Endometrial microvascular endothelial cells (primary cell): ENCODE measurements around the gene SYNCRIP. TPM values are rescaled to one million over a fixed set of nuclear protein-coding genes. Genes with fewer than 3 reads are reported as not detected.
"Not testable (repeated sequence)": the region's sequence is repeated elsewhere in the genome, so short reads cannot be mapped to it uniquely, and the experiment has no call there.

Experiments used
- in situ Hi-C: cut with HindIII; loops from 2 replicates; pipeline ENCODE4 v1.10.0; 2017; ENCODE audit warnings: low sequenced_read_pairs, low pct_unique_long_range_greater_than_20kb; ENCODE audit errors: inconsistent ontology term
- total RNA-seq: library from RNA; depleted of rRNA; stranded (reverse); fragments of >200 nt; gene quantifications from one replicate; pipeline ENCODE4 v1.2.3, GENCODE V29; 2015; ENCODE audit errors: inconsistent ontology term

SYNCRIP gene
- total RNA-seq, 1 donor from 2014 or later, result 97.5 TPM

DNA sequence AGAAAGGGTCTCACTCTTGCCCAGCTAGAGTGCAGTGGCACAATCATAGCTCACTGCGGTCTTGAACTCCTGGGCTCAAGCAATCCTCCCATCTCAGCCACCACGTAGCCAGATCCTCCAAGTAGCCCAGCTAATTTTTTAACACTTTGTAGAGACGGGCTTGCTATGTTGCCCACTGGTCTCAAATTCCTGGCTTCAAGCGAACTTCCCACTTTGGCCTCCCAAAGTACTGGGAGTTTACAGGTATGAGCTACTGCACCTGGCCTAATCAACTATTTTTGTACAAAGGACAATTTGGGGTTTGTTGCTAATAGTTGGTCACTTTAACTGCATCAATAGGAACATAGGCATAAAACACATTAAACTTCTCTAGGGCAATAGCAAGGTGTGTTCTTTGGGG lies 29.9 kb upstream of the SYNCRIP start:
- in situ Hi-C loops, result no loop called here

- in situ Hi-C loops, result no loop called here
Measured at GRCh38 chr6:85672050-85672449, 29.4 kb upstream of the SYNCRIP start.

DNA sequence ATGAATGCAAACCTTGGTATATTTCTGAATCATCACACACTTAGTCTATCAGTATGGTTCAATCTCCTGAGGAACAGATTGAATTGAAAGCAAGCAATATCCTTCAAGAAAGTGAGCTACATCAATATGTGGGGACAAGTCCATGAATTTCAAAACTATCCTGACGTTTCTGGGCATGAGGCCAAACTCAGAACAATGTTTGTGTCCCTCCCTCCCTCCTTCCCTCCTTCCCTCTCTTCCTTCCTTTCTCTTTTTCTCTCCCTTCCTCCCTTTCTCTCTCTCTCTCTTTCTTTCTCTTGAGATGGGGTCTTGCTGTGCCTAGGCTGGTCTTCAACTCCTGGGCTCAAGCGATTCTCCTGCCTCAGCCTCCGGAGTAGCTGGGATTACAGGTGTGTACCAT lies 27.9 kb upstream of the SYNCRIP start:
- in situ Hi-C loops, result no loop called here

GRCh38 chr6:85669735-85670194 lies 27.1 kb upstream of the SYNCRIP start:
- in situ Hi-C loops, result no loop called here

DNA sequence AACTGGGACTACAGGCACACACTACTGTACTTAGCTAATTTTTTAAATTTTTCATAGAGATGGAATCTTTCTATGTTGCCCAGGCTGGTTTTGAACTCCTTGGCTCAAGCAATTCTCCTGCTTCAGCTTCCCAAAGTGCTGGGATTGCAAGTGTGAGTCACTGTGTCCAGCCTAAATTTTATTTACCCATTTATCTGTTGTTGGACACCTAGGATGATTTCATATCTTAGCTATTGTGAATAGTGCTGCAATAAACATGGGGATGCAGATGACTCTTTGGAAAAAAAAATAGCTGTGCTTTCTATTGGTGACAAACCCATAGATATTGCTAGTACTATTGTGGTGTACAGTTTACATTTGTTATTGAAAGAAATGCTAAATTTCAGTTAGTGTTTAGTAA lies 19.6 kb upstream of the SYNCRIP start:
- in situ Hi-C loops, result no loop called here

- in situ Hi-C loops, result no loop called here
Measured at GRCh38 chr6:85660181-85660611, 17.5 kb upstream of the SYNCRIP start.

- in situ Hi-C loops, result no loop called here
Measured at GRCh38 chr6:85650606-85651005, 7.9 kb upstream of the SYNCRIP start.

- in situ Hi-C loops, result no loop called here
Measured at GRCh38 chr6:85644279-85644762, 1.6 kb upstream of the SYNCRIP start.

GRCh38 chr6:85643537-85644278 lies 1.0 kb upstream of the SYNCRIP start:
- in situ Hi-C loops, result no loop called here

DNA sequence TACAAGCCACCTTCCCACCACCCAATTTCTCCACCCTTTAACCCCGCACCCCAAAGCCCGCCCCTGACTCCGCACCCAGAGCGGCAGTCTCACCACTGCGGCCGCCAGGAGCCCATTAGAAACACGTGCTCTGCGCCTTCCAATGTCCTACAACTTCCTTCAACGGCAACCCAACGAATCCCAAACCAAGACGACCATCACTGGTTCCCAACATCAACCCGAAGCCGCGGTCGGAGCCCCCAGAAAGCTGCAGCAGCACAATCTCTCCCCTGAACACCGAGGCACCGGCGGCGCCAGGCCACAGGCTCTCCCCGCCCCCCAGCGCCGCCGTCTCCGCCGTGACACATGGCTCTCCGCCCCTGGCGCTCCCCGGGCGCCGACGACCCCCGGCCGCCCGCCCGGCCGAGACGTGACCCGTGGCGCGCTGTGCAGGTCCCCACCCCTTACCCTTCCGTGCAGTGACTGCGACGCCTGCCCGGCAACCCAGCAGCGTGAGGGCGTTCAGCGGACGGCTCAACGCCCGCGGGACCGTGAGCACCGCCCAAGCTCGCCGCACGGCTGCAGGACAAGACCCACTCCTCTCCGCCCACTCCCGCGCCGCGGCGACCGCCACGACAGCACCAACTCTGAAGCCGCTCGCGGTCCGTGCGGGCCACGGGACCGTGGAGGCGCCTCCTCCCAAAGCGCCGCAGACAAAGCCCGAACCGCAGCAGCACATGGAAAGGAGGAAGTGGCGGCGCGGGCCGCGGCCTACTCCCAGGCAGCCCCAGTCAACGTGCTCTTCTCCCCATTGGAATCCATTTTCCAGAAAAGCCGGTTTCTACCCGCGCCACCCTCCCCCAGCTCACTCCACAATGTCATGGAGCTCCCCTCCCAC lies 551 bp downstream of the SYNCRIP start:
- in situ Hi-C loops, result no loop called here

DNA sequence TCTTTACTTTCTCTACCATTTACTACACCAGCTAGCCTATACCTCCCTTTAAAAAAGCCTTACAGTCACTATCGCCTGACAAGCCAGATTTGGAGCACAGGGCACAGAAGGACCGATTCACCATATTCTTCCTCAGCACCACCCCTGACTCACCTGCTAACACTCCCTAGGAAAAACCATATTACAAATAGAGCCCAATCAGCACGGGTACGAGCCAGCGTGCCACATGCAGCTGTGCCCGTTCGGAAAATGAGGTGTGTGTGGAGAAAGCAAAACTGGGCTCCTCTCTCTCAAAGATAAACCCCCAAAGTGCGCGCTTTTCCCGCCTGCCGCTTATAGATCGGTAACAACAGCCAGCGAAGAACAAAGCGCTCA lies 1.2 kb downstream of the SYNCRIP start:
- in situ Hi-C loops, result no loop called here

- in situ Hi-C loops, result no loop called here
Measured at GRCh38 chr6:85640821-85641220, 1.9 kb downstream of the SYNCRIP start.

- in situ Hi-C loops, result no loop called here
Measured at GRCh38 chr6:85637579-85637978, 5.1 kb downstream of the SYNCRIP start.

DNA sequence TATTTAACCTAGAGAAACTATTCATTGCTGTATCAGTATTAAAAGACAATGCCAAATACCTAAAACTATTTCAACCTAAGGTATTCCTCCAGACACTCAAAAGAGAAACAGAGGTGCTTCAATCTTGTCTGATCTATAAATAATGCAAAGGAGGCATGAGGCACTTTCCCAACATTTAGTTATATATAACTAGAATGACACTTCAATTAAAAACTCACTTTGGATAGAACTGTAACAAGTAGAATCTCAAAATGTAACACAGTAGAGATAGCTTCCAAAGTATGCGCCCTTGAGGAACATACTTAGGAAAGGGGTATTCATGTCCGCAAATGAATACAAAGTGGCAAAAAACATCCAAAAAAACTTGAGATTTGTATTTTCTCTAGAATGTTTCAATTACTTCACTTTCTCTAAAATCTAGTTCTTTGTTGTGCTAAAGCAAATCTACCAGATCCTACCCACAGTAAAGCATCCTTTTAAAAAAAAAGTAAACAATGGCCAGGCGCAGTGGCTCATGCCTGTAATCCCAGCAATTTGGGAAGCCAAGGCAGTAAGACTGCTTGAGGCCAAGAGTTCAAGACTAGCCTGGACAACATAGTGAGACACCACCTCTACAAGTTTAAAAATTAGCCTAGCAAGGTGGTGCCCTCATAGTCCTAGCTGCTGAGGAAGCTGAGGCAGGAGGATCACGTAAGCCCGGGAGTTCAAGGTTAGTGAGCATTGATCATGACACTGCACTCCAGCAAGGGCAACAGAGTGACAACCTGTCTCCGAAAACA lies 10.3 kb downstream of the SYNCRIP start:
- in situ Hi-C loops, result no loop called here

- in situ Hi-C loops, result not testable (repeated sequence)
Measured at GRCh38 chr6:85631117-85631516, 11.6 kb downstream of the SYNCRIP start.

- in situ Hi-C loops, result no loop called here
Measured at GRCh38 chr6:85628353-85628752, 14.3 kb downstream of the SYNCRIP start.

GRCh38 chr6:85620308-85620707 lies 22.4 kb downstream of the SYNCRIP start:
- in situ Hi-C loops, result no loop called here

DNA sequence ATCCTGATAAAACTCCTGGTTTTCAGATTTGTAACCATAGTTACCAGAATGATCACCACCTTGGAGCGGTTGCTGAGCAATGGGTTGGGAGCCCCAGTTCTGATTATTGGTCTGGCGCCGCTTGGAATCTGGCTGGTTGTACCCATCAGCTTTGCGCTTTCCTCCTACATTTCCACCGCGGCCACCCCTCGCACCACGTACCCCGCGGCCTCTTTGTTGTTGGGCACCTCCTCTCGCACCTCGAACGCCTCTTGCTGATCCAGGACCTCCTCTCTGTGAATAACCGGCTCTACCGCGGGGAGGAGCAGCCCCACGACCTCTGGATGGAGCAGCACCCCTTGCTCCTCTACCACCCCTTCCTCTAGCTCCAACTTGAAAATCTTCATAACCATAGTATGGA lies 27.9 kb downstream of the SYNCRIP start:
- in situ Hi-C loops, result no loop called here
